Measurements from ENCODE around the gene FAM168A. TPM values are rescaled to one million over a fixed set of nuclear protein-coding genes. Genes with fewer than 3 reads are reported as not detected.

The FAM168A gene
- total RNA-seq, 2 experiments from 2014 or later: 10.1 to 23.7 TPM

GRCh38 chr11:73361953-73362776 lies 235.7 kb downstream of the FAM168A start:
- no peaks in the 10 kb centered on the region for H3K79me2 ChIP-seq (ENCODE audit: insufficient read depth, low read depth, low read length)
- DNase-seq (ENCODE audit: low spot score): peak; percentile 27
- TF ChIP-seq, protein P1, sequence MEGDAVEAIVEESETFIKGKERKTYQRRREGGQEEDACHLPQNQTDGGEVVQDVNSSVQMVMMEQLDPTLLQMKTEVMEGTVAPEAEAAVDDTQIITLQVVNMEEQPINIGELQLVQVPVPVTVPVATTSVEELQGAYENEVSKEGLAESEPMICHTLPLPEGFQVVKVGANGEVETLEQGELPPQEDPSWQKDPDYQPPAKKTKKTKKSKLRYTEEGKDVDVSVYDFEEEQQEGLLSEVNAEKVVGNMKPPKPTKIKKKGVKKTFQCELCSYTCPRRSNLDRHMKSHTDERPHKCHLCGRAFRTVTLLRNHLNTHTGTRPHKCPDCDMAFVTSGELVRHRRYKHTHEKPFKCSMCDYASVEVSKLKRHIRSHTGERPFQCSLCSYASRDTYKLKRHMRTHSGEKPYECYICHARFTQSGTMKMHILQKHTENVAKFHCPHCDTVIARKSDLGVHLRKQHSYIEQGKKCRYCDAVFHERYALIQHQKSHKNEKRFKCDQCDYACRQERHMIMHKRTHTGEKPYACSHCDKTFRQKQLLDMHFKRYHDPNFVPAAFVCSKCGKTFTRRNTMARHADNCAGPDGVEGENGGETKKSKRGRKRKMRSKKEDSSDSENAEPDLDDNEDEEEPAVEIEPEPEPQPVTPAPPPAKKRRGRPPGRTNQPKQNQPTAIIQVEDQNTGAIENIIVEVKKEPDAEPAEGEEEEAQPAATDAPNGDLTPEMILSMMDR (conservative IDR thresholded peaks at IDR 0.05; ENCODE audit: low read length): no peak
- TF ChIP-seq EZH2phosphoT487 (IDR thresholded peaks at IDR 0.05; ENCODE audit: borderline replicate concordance, low read depth, low read length): no peak
- POLR2A ChIA-PET: no interaction called here
- H3K9me3 ChIP-seq (ENCODE audit: low read length): no peaks in the 10 kb centered on the region
- H3K36me3 ChIP-seq (ENCODE audit: insufficient read depth, low read length): no peaks in the 10 kb centered on the region
- H3K4me1 ChIP-seq (ENCODE audit: insufficient read depth, low read length, poor library complexity, severe bottlenecking): peaks cover 33% of the 10 kb centered on the region
- no peak overlapping the region for H2AFZ ChIP-seq (ENCODE audit: low read length)
- H3K4me2 ChIP-seq (ENCODE audit: low read length): peak overlapping the region; percentile 13; the same call in 1 of the 2 replicates
- H3K9me2 ChIP-seq (ENCODE audit: insufficient read depth, low read length): no peaks in the 10 kb centered on the region
- H3K4me3 ChIP-seq (ENCODE audit: low read depth, low read length, poor library complexity, severe bottlenecking): no peak overlapping the region
- H4K20me1 ChIP-seq (ENCODE audit: insufficient read depth, low read length): no peaks in the 10 kb centered on the region
- no TSS peak for BruUV-seq (replicated peaks)
- intact Hi-C loops (cut with micrococcal nuclease; ENCODE audit: unreplicated experiment): no loop called here
- no peak overlapping the region for H3K27ac ChIP-seq (ENCODE audit: low read depth, low read length, poor library complexity, severe bottlenecking)
- CTCF ChIA-PET (ENCODE audit: unreplicated experiment): no interaction called here

DNA sequence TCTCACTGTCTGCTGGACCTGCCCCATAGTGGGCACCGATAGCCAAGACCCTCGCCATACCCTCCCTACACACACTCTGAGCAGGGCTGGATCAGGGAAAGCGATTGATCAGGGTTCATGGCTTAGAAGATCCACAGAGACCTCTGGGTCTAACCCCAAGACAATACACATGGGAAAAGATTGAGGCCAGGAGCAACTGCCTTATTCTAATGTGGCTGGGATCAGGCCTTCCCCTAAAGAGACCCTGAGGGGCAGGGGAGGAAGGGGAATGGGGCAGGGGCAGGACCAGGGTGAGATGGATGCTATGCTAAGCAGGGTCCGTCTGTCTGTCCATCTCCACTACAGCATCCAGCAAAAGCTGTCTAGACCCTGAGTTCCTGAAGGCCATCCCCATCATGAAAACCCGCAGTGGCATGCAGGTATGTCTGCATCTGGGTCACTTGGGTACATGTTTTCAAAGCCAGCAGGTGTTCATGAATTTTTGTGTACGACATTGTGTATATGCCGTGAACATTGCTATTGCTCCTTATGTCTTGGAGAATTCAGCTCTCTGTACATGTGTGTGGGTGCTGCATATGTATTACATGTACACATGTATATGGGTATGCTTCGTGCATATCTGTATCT lies 237.1 kb downstream of the FAM168A start:
- Histone ChIP-seq H3K27ac (ENCODE audit: low read depth, low read length, poor library complexity, severe bottlenecking) (no peak overlapping the region), H3K4me1 (ENCODE audit: insufficient read depth, low read length, poor library complexity, severe bottlenecking) (peaks cover 20% of the 10 kb centered on the region), H2AFZ (ENCODE audit: low read length) (no peak overlapping the region), H3K9me3 (ENCODE audit: low read length) (no peaks in the 10 kb centered on the region), H3K4me3 (ENCODE audit: low read depth, low read length, poor library complexity, severe bottlenecking) (no peak overlapping the region), H3K79me2 (ENCODE audit: insufficient read depth, low read depth, low read length) (no peaks in the 10 kb centered on the region), H3K4me2 (ENCODE audit: low read length) (no peak overlapping the region), H3K36me3 (ENCODE audit: insufficient read depth, low read length) (no peaks in the 10 kb centered on the region), H4K20me1 (ENCODE audit: insufficient read depth, low read length) (no peaks in the 10 kb centered on the region), H3K9me2 (ENCODE audit: insufficient read depth, low read length) (no peaks in the 10 kb centered on the region)
- intact Hi-C loops (cut with micrococcal nuclease; ENCODE audit: unreplicated experiment): no loop called here
- ChIA-PET CTCF (ENCODE audit: unreplicated experiment) (interaction anchor here (0.8 to 1.6 kb wide), 4 partner anchors 9 to 54 kb away, joined by 3 to 11 read pairs (median 6); no protein-coding TSS in a partner anchor), POLR2A (interaction anchor here (0.6 kb wide), 1 partner anchor 353 kb away, joined by 3 read pairs; no protein-coding TSS in a partner anchor)
- no TSS peak for BruUV-seq (replicated peaks)
- no peak for DNase-seq (ENCODE audit: low spot score)
- TF ChIP-seq, protein P1 (conservative IDR thresholded peaks at IDR 0.05; ENCODE audit: low read length): peak; percentile 52; the same call in 1 of the 2 replicates
- TF ChIP-seq EZH2phosphoT487 (IDR thresholded peaks at IDR 0.05; ENCODE audit: borderline replicate concordance, low read depth, low read length): no peak
